Adipocyte (in vitro differentiated cells): ENCODE measurements around the gene DYSF.
A peak's percentile ranks its signal among the peaks of the same experiment; 100 is the strongest.

ENCODE experiments used
- DNase-seq: peaks from one replicate; pipeline ENCODE4 v3.0.0-alpha.2; 2015; ENCODE audit warnings: low read depth
- H3K27me3 ChIP-seq: replicated peaks from 2 replicates; pipeline ENCODE4 v1.7.0; 2013; ENCODE audit warnings: mild to moderate bottlenecking, low read length, moderate library complexity; ENCODE audit not compliant: control insufficient read depth, insufficient read depth
- H3K36me3 ChIP-seq: 2 replicates; pipeline ENCODE4 v1.7.0; 2013; ENCODE audit warnings: low read length, mild to moderate bottlenecking, moderate library complexity; ENCODE audit not compliant: control insufficient read depth, insufficient read depth, severe bottlenecking
- H3K4me1 ChIP-seq: 2 replicates; pipeline ENCODE4 v1.7.0; 2013; ENCODE audit warnings: mild to moderate bottlenecking, low read length, moderate library complexity; ENCODE audit not compliant: control insufficient read depth, insufficient read depth
- H3K4me3 ChIP-seq: 2 replicates; pipeline ENCODE4 v1.7.0; 2013; ENCODE audit warnings: mild to moderate bottlenecking, low read length, moderate library complexity
- H3K9ac ChIP-seq: 2 replicates; pipeline ENCODE4 v1.7.0; 2013; ENCODE audit warnings: mild to moderate bottlenecking, low read length, moderate library complexity
- H3K9me3 ChIP-seq: 2 replicates; pipeline ENCODE4 v1.7.0; 2013; ENCODE audit warnings: mild to moderate bottlenecking, low read length, moderate library complexity; ENCODE audit not compliant: control insufficient read depth

DYSF gene

GRCh38 chr2:71704688-71705087 lies 251.3 kb downstream of the DYSF start:
- H3K4me3 ChIP-seq, result no peak overlapping the region
- no peak overlapping the region for H3K9ac ChIP-seq
- no peaks in the 10 kb centered on the region for H3K9me3 ChIP-seq
- no peak for DNase-seq
- peaks cover 26% of the 10 kb centered on the region for H3K4me1 ChIP-seq
- no peaks in the 10 kb centered on the region for H3K36me3 ChIP-seq
- no peaks in the 10 kb centered on the region for H3K27me3 ChIP-seq

GRCh38 chr2:71705171-71705960 lies 252.0 kb downstream of the DYSF start:
- H3K4me1 ChIP-seq, result peaks cover 21% of the 10 kb centered on the region
- no peak for DNase-seq

GRCh38 chr2:71706121-71706520 lies 252.8 kb downstream of the DYSF start:
- H3K9me3 ChIP-seq, result no peaks in the 10 kb centered on the region

More at GRCh38 chr2:71705171-71705960, 252.0 kb downstream of the DYSF start:
- H3K9ac ChIP-seq, result no peak overlapping the region
- no peaks in the 10 kb centered on the region for H3K36me3 ChIP-seq
- H3K27me3 ChIP-seq, result no peaks in the 10 kb centered on the region
- no peak overlapping the region for H3K4me3 ChIP-seq
- no peaks in the 10 kb centered on the region for H3K9me3 ChIP-seq

GRCh38 chr2:71706836-71707235 lies 253.5 kb downstream of the DYSF start:
- Histone ChIP-seq H3K4me1 (peaks cover 15% of the 10 kb centered on the region), H3K36me3 (no peaks in the 10 kb centered on the region), H3K27me3 (no peaks in the 10 kb centered on the region), H3K4me3 (no peak overlapping the region), H3K9me3 (no peaks in the 10 kb centered on the region), H3K9ac (no peak overlapping the region)
- DNase-seq, result no peak

More at GRCh38 chr2:71706121-71706520, 252.8 kb downstream of the DYSF start:
- no peak for DNase-seq
- Histone ChIP-seq H3K4me3 (no peak overlapping the region), H3K4me1 (peaks cover 22% of the 10 kb centered on the region), H3K36me3 (no peaks in the 10 kb centered on the region), H3K9ac (no peak overlapping the region), H3K27me3 (no peaks in the 10 kb centered on the region)

GRCh38 chr2:71710367-71711132 lies 257.2 kb downstream of the DYSF start:
- no peak for DNase-seq
- no peak overlapping the region for H3K4me3 ChIP-seq

GRCh38 chr2:71711133-71711855 lies 257.9 kb downstream of the DYSF start:
- no peaks in the 10 kb centered on the region for H3K36me3 ChIP-seq
- H3K4me3 ChIP-seq, result no peak overlapping the region
- H3K9ac ChIP-seq, result no peak overlapping the region
- DNase-seq, result peak; percentile 12
- H3K9me3 ChIP-seq, result no peaks in the 10 kb centered on the region
- peaks cover 34% of the 10 kb centered on the region for H3K4me1 ChIP-seq
- H3K27me3 ChIP-seq, result no peaks in the 10 kb centered on the region

More at GRCh38 chr2:71710367-71711132, 257.2 kb downstream of the DYSF start:
- Histone ChIP-seq H3K27me3 (no peaks in the 10 kb centered on the region), H3K36me3 (no peaks in the 10 kb centered on the region), H3K4me1 (peaks cover 27% of the 10 kb centered on the region), H3K9ac (no peak overlapping the region), H3K9me3 (no peaks in the 10 kb centered on the region)

GRCh38 chr2:71712158-71712818 lies 258.9 kb downstream of the DYSF start:
- Histone ChIP-seq H3K9me3 (no peaks in the 10 kb centered on the region), H3K9ac (no peak overlapping the region), H3K36me3 (no peaks in the 10 kb centered on the region), H3K4me3 (no peak overlapping the region), H3K27me3 (no peaks in the 10 kb centered on the region), H3K4me1 (peaks cover 43% of the 10 kb centered on the region)
- DNase-seq, result no peak

- Histone ChIP-seq H3K27me3 (no peaks in the 10 kb centered on the region), H3K9ac (peak overlapping the region; percentile 34), H3K9me3 (no peaks in the 10 kb centered on the region), H3K4me1 (peaks cover 56% of the 10 kb centered on the region), H3K4me3 (no peak overlapping the region), H3K36me3 (no peaks in the 10 kb centered on the region)
- DNase-seq, result no peak
Measured at GRCh38 chr2:71713581-71714580, 260.5 kb downstream of the DYSF start.

GRCh38 chr2:71714601-71715240 lies 261.4 kb downstream of the DYSF start:
- Histone ChIP-seq H3K36me3 (no peaks in the 10 kb centered on the region), H3K27me3 (no peaks in the 10 kb centered on the region), H3K4me3 (no peak overlapping the region), H3K9ac (peak overlapping the region; percentile 34), H3K4me1 (peaks cover 64% of the 10 kb centered on the region), H3K9me3 (no peaks in the 10 kb centered on the region)
- DNase-seq, result no peak
